SU-DHL-6 (cell line): Measurements from ENCODE around the gene GPR22.

Source experiments
- H2AFZ ChIP-seq: fragments of 200-600 bp; sonication (generic); 2 replicates; pipeline ENCODE4 v1.6.1; 2014; ENCODE audit warnings: low read depth, mild to moderate bottlenecking, moderate library complexity, mixed read lengths, antibody characterized with exemption, low read length; ENCODE audit not compliant: severe bottlenecking
- H3F3A ChIP-seq: fragments of 200-600 bp; shearing (Covaris generic); 2 replicates; pipeline ENCODE4 v1.6.0; 2016; ENCODE audit warnings: antibody characterized with exemption, mild to moderate bottlenecking; ENCODE audit not compliant: insufficient read depth
- H3K27ac ChIP-seq: fragments of 200-600 bp; sonication (generic); 2 replicates; pipeline ENCODE4 v1.5.1; 2016; ENCODE audit warnings: low read depth, mild to moderate bottlenecking, low read length, moderate library complexity, mixed read lengths
- H3K27me3 ChIP-seq: fragments of 200-600 bp; sonication (generic), shearing (Covaris generic); 2 replicates; pipeline ENCODE4 v1.6.0; 2014; ENCODE audit warnings: mild to moderate bottlenecking, low read length
- H3K36me3 ChIP-seq: fragments of 200-600 bp; sonication (generic); 2 replicates; pipeline ENCODE4 v1.6.1; 2014; ENCODE audit warnings: mild to moderate bottlenecking, low read length, mixed read lengths
- H3K4me2 ChIP-seq: fragments of 300-600, 200-600 bp; shearing (Covaris generic), sonication (generic); 2 replicates; pipeline ENCODE4 v1.6.0; 2014; ENCODE audit warnings: low read length, low read depth, mild to moderate bottlenecking; ENCODE audit not compliant: poor library complexity, severe bottlenecking
- H3K4me3 ChIP-seq: fragments of 200-600 bp; sonication (generic); 2 replicates; pipeline ENCODE4 v1.5.1; 2014; ENCODE audit warnings: antibody characterized with exemption, low read length, mild to moderate bottlenecking, mixed read lengths; ENCODE audit not compliant: insufficient read depth, poor library complexity, severe bottlenecking
- H3K79me2 ChIP-seq: fragments of 200-600 bp; sonication (generic); 2 replicates; pipeline ENCODE4 v1.6.1; 2014; ENCODE audit warnings: mild to moderate bottlenecking, low read length, moderate library complexity; ENCODE audit not compliant: insufficient read depth
- H3K9ac ChIP-seq: fragments of 200-600 bp; sonication (generic); 2 replicates; pipeline ENCODE4 v1.7.0; 2014; ENCODE audit warnings: mild to moderate bottlenecking, low read length
- H3K9me2 ChIP-seq: fragments of 200-600 bp; sonication (generic); replicated peaks from 2 replicates; pipeline ENCODE4 v1.6.1; 2014; ENCODE audit warnings: low read length; ENCODE audit not compliant: insufficient read depth
- H3K9me3 ChIP-seq: fragments of 200-600 bp; sonication (generic); 2 replicates; pipeline ENCODE4 v1.6.1; 2014; ENCODE audit warnings: low read length, mixed read lengths; ENCODE audit not compliant: insufficient read depth
- H4K20me1 ChIP-seq: fragments of 200-600 bp; sonication (generic); 2 replicates; pipeline ENCODE4 v1.6.1; 2014; ENCODE audit warnings: low read depth, mild to moderate bottlenecking, antibody characterized with exemption, low read length, moderate library complexity, mixed read lengths
- EZH2phosphoT487 ChIP-seq: fragments of 200-600 bp; sonication (generic), shearing (Covaris generic); conservative IDR thresholded peaks from 2 replicates; pipeline ENCODE4 v1.6.1; 2018; ENCODE audit warnings: mild to moderate bottlenecking, antibody characterized with exemption, low read length, moderate library complexity, mixed read lengths
- TF ChIP-seq, protein P1 (sequence below): fragments of 200-600 bp; sonication (generic); IDR thresholded peaks from one replicate; pipeline ENCODE4 v1.5.1; 2017; ENCODE audit warnings: antibody characterized with exemption, mild to moderate bottlenecking, low read length, moderate library complexity; ENCODE audit not compliant: insufficient read depth, poor library complexity, severe bottlenecking

The GPR22 gene

DNA sequence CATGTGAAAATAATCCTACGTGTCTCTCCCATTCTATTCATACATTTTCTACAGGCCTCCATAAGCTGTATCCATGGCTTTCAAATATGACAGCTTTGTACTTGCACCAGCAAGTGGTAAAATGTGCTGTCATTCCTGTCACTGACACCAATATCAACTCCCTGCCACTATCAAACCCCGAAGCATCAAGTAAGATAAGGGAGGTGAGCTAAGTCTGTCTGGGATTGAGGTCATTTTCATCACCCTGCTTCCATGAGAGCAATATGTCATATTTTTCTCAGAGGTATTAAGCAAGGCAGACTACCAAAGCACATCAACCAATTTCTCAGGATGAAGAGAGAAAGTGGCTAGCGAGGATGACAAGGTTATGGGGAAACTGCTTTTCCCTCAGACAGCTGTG, 11.1 kb downstream of the GPR22 start:
- peaks cover 4% of the 10 kb centered on the region; the same call in 1 of the 2 replicates for H4K20me1 ChIP-seq
- no peaks in the 10 kb centered on the region; the same call in 1 of the 2 replicates for H3F3A ChIP-seq
- no peak overlapping the region for H3K4me2 ChIP-seq
- H2AFZ ChIP-seq, result no peak overlapping the region
- H3K36me3 ChIP-seq, result no peaks in the 10 kb centered on the region
- H3K79me2 ChIP-seq, result no peaks in the 10 kb centered on the region
- no peak overlapping the region for H3K4me3 ChIP-seq
- H3K9me2 ChIP-seq, result no peaks in the 10 kb centered on the region
- no peaks in the 10 kb centered on the region for H3K27me3 ChIP-seq
- no peaks in the 10 kb centered on the region for H3K9me3 ChIP-seq
- H3K27ac ChIP-seq, result no peak overlapping the region
- TF ChIP-seq EZH2phosphoT487, result no peak
- TF ChIP-seq, protein P1, sequence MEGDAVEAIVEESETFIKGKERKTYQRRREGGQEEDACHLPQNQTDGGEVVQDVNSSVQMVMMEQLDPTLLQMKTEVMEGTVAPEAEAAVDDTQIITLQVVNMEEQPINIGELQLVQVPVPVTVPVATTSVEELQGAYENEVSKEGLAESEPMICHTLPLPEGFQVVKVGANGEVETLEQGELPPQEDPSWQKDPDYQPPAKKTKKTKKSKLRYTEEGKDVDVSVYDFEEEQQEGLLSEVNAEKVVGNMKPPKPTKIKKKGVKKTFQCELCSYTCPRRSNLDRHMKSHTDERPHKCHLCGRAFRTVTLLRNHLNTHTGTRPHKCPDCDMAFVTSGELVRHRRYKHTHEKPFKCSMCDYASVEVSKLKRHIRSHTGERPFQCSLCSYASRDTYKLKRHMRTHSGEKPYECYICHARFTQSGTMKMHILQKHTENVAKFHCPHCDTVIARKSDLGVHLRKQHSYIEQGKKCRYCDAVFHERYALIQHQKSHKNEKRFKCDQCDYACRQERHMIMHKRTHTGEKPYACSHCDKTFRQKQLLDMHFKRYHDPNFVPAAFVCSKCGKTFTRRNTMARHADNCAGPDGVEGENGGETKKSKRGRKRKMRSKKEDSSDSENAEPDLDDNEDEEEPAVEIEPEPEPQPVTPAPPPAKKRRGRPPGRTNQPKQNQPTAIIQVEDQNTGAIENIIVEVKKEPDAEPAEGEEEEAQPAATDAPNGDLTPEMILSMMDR, result no peak
- H3K9ac ChIP-seq, result no peak overlapping the region

DNA sequence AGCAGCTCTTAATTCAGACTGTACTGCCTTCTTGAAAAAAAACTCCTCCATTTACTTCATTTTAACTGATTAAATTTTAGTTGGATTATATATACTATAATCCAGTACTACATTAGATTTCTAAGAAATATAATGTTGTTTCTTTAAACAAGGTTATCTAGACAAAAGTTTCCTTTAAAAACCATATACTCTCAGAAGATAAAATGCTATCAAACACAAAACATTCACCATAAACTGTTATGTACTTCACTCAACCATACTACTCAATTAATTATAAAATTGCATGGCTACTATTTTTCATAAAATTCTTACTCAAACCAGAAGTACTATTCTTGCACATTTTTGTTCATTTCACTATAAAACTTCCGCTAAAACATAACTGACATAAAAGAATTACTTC, 12.7 kb downstream of the GPR22 start:
- no peak overlapping the region for H3K4me3 ChIP-seq
- no peaks in the 10 kb centered on the region; the same call in 1 of the 2 replicates for H3F3A ChIP-seq
- no peaks in the 10 kb centered on the region for H3K9me2 ChIP-seq
- H3K27me3 ChIP-seq, result no peaks in the 10 kb centered on the region
- no peaks in the 10 kb centered on the region for H3K79me2 ChIP-seq
- TF ChIP-seq, protein P1, result no peak
- no peak for TF ChIP-seq EZH2phosphoT487
- no peaks in the 10 kb centered on the region for H3K36me3 ChIP-seq
- no peak overlapping the region for H3K4me2 ChIP-seq
- no peak overlapping the region for H3K9ac ChIP-seq
- H3K9me3 ChIP-seq, result no peaks in the 10 kb centered on the region
- H4K20me1 ChIP-seq, result peaks cover 4% of the 10 kb centered on the region; the same call in 1 of the 2 replicates
- H2AFZ ChIP-seq, result no peak overlapping the region
- H3K27ac ChIP-seq, result no peak overlapping the region

DNA sequence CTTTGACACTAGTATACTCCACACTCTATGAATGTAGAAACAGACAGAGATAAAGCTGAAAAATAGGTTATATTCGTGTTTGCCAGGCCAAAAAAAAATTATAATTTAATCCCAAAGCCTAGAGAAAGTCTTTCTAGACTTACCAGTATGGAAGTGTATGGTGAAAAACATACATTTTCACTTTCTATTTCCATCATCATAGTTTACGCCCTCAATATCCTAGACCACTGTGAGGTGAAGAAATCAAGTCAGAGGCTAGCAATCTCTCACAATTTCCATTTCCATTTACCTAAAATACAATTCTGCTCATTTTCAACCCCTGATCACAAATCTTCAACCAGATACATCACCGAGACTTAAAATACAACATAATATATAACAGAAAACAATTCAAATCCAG, 16.2 kb downstream of the GPR22 start:
- no peak overlapping the region for H3K9ac ChIP-seq
- no peak for TF ChIP-seq EZH2phosphoT487
- TF ChIP-seq, protein P1, result no peak

More for the DNA sequence above, 16.2 kb downstream of the GPR22 start:
- Histone ChIP-seq H4K20me1 (peaks cover 4% of the 10 kb centered on the region; the same call in 1 of the 2 replicates), H2AFZ (no peak overlapping the region), H3K27me3 (no peaks in the 10 kb centered on the region), H3K36me3 (no peaks in the 10 kb centered on the region), H3K79me2 (no peaks in the 10 kb centered on the region), H3K4me3 (no peak overlapping the region), H3F3A (no peaks in the 10 kb centered on the region; the same call in 1 of the 2 replicates), H3K9me2 (no peaks in the 10 kb centered on the region), H3K27ac (no peak overlapping the region), H3K9me3 (no peaks in the 10 kb centered on the region), H3K4me2 (no peak overlapping the region)
